NT2/D1 (cell line): ENCODE measurements around the gene CAMK1D.

ENCODE experiments used
- DNase-seq: peaks from one replicate; pipeline ENCODE4 v3.0.0-alpha.2; 2011; ENCODE audit warnings: low read depth, low spot score
- H3K27me3 ChIP-seq: 2 replicates; pipeline ENCODE4 v1.6.0; 2011; ENCODE audit warnings: mild to moderate bottlenecking; ENCODE audit not compliant: insufficient read length, insufficient read depth
- H3K36me3 ChIP-seq: 2 replicates; pipeline ENCODE4 v1.6.1; 2011; ENCODE audit warnings: mild to moderate bottlenecking, low read length, mixed read lengths; ENCODE audit not compliant: insufficient read depth, insufficient read length
- H3K4me1 ChIP-seq: 2 replicates; pipeline ENCODE4 v1.5.1; 2011; ENCODE audit not compliant: insufficient read depth, insufficient read length
- H3K4me3 ChIP-seq: 2 replicates; pipeline ENCODE4 v1.5.1; 2011; ENCODE audit warnings: low read depth; ENCODE audit not compliant: insufficient read length
- H3K9ac ChIP-seq: 2 replicates; pipeline ENCODE4 v1.6.0; 2011; ENCODE audit warnings: low read depth; ENCODE audit not compliant: insufficient read length
- H3K9me3 ChIP-seq: 2 replicates; pipeline ENCODE4 v1.5.1; 2011; ENCODE audit warnings: mild to moderate bottlenecking, low read length; ENCODE audit not compliant: insufficient read depth
- SUZ12 ChIP-seq: IDR thresholded peaks from 2 replicates; pipeline ENCODE4 v1.6.1; 2011; ENCODE audit not compliant: insufficient read length, insufficient read depth; ENCODE audit errors: extremely low read depth
- YY1 ChIP-seq: IDR thresholded peaks from 2 replicates; pipeline ENCODE4 v1.6.1; 2011; ENCODE audit not compliant: insufficient read length, insufficient read depth
- ZNF274 ChIP-seq: IDR thresholded peaks from 2 replicates; pipeline ENCODE4 v1.6.1; 2011; ENCODE audit warnings: mild to moderate bottlenecking, low read depth, low read length

CAMK1D gene

DNA sequence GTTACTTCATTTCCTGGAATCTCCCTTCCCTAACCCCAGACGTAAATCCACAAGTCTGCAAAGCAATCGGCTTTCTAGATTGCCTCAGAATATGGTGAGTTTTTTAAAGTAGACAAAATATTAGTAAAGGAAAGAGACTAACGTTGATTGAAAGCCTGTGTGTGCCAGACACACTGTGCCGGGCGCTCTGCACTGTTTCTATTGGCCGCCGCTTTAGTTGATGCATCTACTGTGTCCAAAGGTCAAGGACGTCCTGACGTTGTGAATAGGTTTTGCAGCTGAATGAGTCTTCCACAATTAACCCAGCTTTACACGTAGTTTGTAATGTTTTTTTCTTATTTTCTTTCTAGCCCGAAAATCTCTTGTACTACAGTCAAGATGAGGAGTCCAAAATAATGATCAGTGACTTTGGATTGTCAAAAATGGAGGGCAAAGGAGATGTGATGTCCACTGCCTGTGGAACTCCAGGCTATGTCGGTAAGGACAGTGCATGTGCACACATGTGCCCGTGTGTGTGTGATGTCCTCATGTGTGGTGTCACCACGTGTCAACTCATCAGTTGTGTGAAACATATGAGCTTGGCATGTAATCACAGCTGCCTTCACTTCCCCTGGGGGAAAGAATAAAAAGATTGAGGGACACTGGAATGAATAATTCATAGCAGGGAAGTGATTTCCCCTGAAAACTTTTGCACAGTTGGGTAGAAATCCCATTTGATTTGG lies 420.1 kb downstream of the CAMK1D start:
- Histone ChIP-seq H3K9ac (no peak overlapping the region), H3K4me3 (no peak overlapping the region), H3K4me1 (peaks cover 18% of the 10 kb centered on the region), H3K27me3 (no peaks in the 10 kb centered on the region), H3K36me3 (no peaks in the 10 kb centered on the region), H3K9me3 (no peaks in the 10 kb centered on the region)
- DNase-seq = no peak
- TF ChIP-seq SUZ12 (no peak), ZNF274 (no peak), YY1 (no peak)

DNA sequence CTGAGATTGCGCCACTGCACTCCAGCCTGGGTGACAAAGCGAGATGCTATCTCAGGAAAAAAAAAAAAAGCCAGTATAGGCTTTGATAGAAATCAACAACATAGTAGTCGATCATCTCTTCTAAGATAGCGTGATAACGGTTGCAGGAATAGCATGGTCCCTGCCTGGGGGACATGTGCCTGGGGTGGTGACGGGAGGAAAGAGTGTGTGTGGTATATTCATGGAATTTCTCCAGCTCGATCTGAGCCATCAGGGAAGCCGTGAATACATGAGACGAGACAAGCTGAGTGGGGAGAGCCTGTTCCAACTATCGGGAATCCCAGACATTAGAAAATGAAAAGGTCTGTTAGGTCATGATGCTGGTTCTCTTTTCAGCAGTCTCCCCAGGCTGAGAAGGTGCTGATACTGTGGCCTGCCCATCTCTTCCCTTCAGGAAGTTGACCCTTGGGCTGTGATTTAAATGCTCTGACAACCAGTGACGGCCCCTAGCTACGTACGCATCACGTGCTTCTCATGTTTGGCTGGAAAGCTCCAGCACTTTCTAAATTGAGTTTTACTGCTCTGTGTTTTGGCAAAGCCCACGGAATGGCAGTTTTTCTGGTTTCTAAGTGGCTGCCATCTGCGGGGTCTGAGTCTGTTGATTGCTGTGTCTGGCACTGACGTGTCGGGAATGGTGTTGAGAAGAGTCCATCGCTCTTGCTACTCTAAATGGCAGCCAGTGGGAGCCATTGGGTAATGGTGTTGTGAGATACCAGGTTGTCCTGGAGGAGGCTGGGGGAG lies 422.8 kb downstream of the CAMK1D start:
- Histone ChIP-seq H3K4me1 (peaks cover 17% of the 10 kb centered on the region), H3K27me3 (no peaks in the 10 kb centered on the region), H3K9me3 (no peaks in the 10 kb centered on the region), H3K4me3 (no peak overlapping the region), H3K36me3 (no peaks in the 10 kb centered on the region), H3K9ac (no peak overlapping the region)
- TF ChIP-seq ZNF274 = no peak
- no peak for TF ChIP-seq YY1
- no peak for TF ChIP-seq SUZ12
- DNase-seq = no peak

DNA sequence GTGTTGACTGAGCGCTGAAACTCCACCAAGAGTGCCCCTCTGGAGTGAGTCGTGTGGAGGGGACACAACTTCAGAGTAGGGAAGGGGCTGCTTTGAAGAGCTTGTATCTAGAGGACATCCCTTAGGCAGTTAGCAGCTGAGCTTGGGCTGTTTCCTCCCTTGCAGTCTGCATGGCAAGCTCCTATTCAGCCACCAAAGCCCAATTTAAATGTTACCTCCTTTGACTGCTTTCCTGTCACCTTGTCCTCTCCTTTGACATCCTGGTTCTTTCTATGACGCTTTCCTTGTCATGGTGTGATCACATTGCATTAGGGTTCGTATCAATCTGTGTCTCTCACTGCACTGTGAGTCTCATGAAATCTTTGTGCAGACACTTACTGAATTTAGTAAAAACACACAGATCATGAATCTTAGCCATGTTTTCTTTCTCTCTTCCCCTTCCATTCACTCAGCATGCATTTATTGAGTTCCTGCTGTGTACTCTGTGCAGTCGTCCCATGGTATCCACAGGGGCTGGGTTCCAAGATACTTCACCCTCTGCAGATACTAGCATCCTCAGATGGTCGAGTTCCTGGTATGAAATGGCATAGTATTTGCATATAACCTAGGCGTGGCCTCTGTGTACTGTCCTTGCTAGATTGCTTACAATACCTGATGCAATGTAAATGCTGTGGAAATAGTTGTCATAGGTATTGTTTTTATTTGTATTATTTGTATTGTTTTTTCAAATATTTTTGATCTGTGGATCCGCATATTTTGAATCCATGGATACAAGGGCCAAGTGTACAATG lies 423.6 kb downstream of the CAMK1D start:
- Histone ChIP-seq H3K9me3 (no peaks in the 10 kb centered on the region), H3K9ac (no peak overlapping the region), H3K4me3 (no peak overlapping the region), H3K36me3 (no peaks in the 10 kb centered on the region), H3K27me3 (no peaks in the 10 kb centered on the region), H3K4me1 (peaks cover 13% of the 10 kb centered on the region)
- TF ChIP-seq YY1 = no peak
- TF ChIP-seq SUZ12 = no peak
- no peak for TF ChIP-seq ZNF274
- no peak for DNase-seq

DNA sequence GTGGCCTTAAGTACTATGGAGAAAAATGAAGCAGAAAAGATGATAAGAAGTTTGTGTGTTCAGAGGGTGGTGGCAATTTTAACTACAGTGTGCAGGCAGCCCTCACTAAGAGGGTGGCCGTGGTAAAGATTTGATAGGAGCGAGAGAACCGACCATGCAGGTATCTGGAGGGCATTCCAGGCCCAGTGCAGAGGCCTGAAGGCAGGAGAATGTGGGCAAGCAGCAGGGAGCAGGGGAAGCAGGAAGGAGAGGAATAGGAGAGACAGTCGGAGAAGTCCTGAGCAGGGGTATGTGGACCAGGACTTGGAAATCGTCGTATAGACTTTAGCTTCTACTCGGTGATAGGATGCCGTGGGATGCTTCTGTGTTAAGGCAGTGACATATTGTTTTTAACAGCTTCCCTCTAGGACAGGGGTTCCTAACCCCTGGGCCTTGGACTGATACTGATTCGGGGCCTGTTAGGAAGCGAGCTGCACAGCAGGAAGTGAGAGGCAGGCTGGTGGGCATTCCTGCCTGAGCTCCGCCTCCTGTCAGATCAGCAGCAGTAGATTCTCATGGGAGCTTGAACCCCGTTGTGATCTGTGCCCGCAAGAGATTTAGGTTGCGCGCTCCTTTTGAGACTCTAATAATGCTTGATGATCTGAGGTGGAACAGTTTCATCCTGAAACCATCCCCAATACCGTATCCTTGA lies 425.0 kb downstream of the CAMK1D start:
- Histone ChIP-seq H3K4me3 (no peak overlapping the region), H3K9me3 (no peaks in the 10 kb centered on the region), H3K36me3 (no peaks in the 10 kb centered on the region), H3K27me3 (no peaks in the 10 kb centered on the region), H3K4me1 (peaks cover 6% of the 10 kb centered on the region), H3K9ac (no peak overlapping the region)
- no peak for TF ChIP-seq SUZ12
- TF ChIP-seq ZNF274 = no peak
- TF ChIP-seq YY1 = no peak
- DNase-seq = no peak

DNA sequence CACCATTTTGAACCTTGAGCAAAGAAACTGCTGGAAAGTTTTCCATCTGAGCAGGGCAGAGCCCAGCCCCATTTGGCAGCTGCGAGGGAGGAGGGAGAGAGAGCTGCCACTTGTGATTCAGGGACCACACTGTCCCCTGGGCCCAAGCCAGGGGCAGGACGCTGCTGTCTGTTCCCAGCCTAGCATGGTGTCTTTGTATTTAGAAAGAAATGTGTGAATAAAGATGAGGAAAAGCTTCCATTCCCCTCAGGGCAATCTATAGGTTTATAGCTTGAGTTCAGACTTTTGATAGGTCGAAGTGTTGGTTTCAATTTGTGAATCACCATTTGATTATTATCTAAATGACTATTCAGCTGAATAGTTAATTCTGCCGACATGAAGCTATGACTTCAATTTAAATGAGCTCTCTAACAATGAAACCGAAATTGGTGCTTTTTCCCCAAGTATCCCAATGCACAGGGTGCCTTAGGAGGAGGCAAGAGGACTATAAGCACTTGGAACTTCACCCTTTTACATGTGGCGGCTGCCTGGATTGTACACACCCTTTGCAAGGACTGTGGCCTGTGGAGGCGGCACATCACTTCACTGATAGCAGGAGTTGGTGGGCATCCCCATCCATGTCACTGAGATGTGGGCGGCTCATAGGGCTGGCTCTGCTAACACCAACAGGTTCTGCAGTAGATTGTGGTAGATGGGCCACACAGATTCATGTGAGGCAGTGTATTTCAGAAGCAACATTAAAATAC lies 428.7 kb downstream of the CAMK1D start:
- Histone ChIP-seq H3K27me3 (no peaks in the 10 kb centered on the region), H3K4me1 (peaks cover 4% of the 10 kb centered on the region), H3K9ac (no peak overlapping the region), H3K36me3 (no peaks in the 10 kb centered on the region), H3K4me3 (no peak overlapping the region), H3K9me3 (no peaks in the 10 kb centered on the region)
- no peak for TF ChIP-seq YY1
- no peak for TF ChIP-seq ZNF274
- TF ChIP-seq SUZ12 = no peak
- DNase-seq = no peak
